Right lobe of liver (tissue), 6 donors: ENCODE data around the gene NASP. TPM values are rescaled to one million over a fixed set of nuclear protein-coding genes. Genes with fewer than 3 reads are reported as not detected.

Experiments used
- ATAC-seq, 4 donors: fragments of 200-7000 bp; cut with Tn5 transposase; one replicate each; pipeline ENCODE4 v1.9.1; 2020; ENCODE audit warnings: mild to moderate bottlenecking in 4 of 4, moderate library complexity in 4 of 4
- DNase-seq, 3 donors: peaks; one replicate each; pipeline ENCODE4 v3.0.0-alpha.2; 2020
- H3K27ac ChIP-seq, 3 donors: fragments of 200-600 bp; one replicate each; pipeline ENCODE4 v1.8.0; 2022
- H3K27me3 ChIP-seq, 2 donors: fragments of 200-600 bp; one replicate each; pipeline ENCODE4 v1.8.0; 2022
- H3K36me3 ChIP-seq, 4 donors: fragments of 200-600 bp; sonication (generic) in 1 of 4; one replicate each; pipeline versions ENCODE4 v1.5.1 to v1.8.0; 2017 to 2022; ENCODE audit warnings: control low read depth in 1 of 4
- H3K4me1 ChIP-seq, 4 donors: fragments of 200-600 bp; sonication (generic) in 1 of 4; one replicate each; pipeline versions ENCODE4 v1.5.1 to v1.8.0; 2017 to 2022; ENCODE audit warnings: control low read depth in 1 of 4
- H3K4me3 ChIP-seq, 3 donors: fragments of 200-600 bp; one replicate each; pipeline ENCODE4 v1.8.0; 2022
- H3K9me3 ChIP-seq, 4 donors: fragments of 200-600 bp; sonication (generic) in 1 of 4; one replicate each; pipeline versions ENCODE4 v1.5.1 to v1.8.0; 2017 to 2022; ENCODE audit warnings: control low read depth in 1 of 4
- POLR2A ChIP-seq: fragments of 450-650 bp; IDR thresholded peaks from one replicate; pipeline ENCODE4 v1.6.1; 2017; ENCODE audit warnings: antibody characterized with exemption, mild to moderate bottlenecking
- WGBS: methylation state at CpG from one replicate; pipeline ENCODE4 v1.1.6; 2018; ENCODE audit warnings: low coverage, low lambda C conversion rate; ENCODE audit not compliant: insufficient coverage; ENCODE audit errors: missing lambda C conversion rate; 5-methylcytosine and 5-hydroxymethylcytosine counted together
- intact Hi-C, 2 donors: fragments of 100-400 bp; cut with DNase I; formaldehyde crosslinking; loops; one replicate each; pipeline versions ENCODE4 v1.11.2 to v1.14.1; 2022
- small RNA-seq, 2 experiments: library from RNA; depleted of rRNA; stranded (forward); fragments of <200 nt; gene quantifications; one replicate each; pipeline ENCODE3, GENCODE V24; 2016
- total RNA-seq, 6 experiments: library from RNA; depleted of rRNA in 2 of 6; stranded (reverse); fragments of >200 nt in 2 of 6; fragmentation: NEBNext Ultra II Directional in 3 of 6; extraction: Animal tissue kit (Norgen Biotek cat#: 25700) in 3 of 6; gene quantifications; one replicate each; pipeline versions ENCODE4 v1.1.0 to v1.2.4, GENCODE V29; 2016 to 2023
- TF ChIP-seq, protein P1 (sequence below), 4 donors: fragments of 200-600 bp in 3 of 4; fragments of 450-650 bp in 1 of 4; IDR thresholded peaks; one replicate each; pipeline versions ENCODE4 v1.5.1 to v1.8.0; 2016 to 2022; ENCODE audit warnings: antibody characterized with exemption in 4 of 4, mild to moderate bottlenecking in 2 of 4
- donor health status: DM: no; HTN: yes; CAD: no.
- donor health status: DM: no; HTN: no; CAD: no.
- donor health status: DM: no; HTN: no; CAD: no.
- donor health status: DM: no; HTN: yes; CAD: no.
- donor health status: DM: no; HTN: yes; CAD: no.

NASP gene
- total RNA-seq, 6 experiments from 2014 or later, result 21.8 to 31.9 (median 26.1) TPM

DNA sequence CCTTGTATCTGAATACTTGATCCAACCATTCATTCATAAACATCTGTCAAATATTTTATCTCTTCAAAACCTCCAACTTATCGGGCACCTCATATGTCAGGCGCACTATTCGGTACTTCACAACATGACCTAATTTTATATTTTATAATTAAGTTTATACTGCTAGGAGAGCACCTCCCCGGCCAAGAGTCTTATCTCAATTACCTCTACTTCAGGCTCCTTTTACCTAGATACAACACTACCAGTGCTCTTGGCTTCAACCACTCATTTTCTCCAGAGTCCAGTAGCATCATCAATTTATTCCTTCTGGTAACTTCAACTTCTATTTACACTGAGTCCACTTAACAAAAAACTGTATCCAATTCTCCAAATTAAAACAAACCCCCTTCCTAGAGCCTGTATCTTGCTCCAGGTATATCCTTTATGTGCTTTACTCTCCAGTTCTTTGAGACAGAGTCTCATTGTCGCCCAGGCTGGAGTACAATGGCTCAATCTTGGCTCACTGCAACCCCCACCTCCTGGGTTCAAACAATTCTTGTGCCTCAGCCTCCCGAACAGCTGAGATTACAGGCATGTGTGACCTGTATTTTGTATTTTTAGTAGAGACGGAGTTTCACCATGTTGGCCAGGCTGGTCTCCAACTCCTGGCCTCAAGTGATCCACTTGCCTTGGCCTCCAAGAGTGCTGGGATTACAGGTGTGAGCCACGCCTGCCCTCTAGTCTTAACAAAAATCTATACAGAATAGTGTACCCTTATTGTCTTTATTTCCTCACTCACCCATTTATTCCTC, 83.7 kb downstream of the NASP start:
- Histone ChIP-seq H3K27me3 (no peaks in the 10 kb centered on the region), H3K9me3 (no peaks in the 10 kb centered on the region), H3K36me3 (no peaks in the 10 kb centered on the region), H3K4me1 (peaks cover 0 to 40% (median 10%) of the 10 kb centered on the region in 4 donors), H3K27ac (no peak overlapping the region), H3K4me3 (no peak overlapping the region)
- WGBS, result 87% methylated on average over 8 of the region's 8 CpGs
- no peak for TF ChIP-seq POLR2A
- TF ChIP-seq, protein P1, sequence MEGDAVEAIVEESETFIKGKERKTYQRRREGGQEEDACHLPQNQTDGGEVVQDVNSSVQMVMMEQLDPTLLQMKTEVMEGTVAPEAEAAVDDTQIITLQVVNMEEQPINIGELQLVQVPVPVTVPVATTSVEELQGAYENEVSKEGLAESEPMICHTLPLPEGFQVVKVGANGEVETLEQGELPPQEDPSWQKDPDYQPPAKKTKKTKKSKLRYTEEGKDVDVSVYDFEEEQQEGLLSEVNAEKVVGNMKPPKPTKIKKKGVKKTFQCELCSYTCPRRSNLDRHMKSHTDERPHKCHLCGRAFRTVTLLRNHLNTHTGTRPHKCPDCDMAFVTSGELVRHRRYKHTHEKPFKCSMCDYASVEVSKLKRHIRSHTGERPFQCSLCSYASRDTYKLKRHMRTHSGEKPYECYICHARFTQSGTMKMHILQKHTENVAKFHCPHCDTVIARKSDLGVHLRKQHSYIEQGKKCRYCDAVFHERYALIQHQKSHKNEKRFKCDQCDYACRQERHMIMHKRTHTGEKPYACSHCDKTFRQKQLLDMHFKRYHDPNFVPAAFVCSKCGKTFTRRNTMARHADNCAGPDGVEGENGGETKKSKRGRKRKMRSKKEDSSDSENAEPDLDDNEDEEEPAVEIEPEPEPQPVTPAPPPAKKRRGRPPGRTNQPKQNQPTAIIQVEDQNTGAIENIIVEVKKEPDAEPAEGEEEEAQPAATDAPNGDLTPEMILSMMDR (IDR thresholded peaks at IDR 0.05), result no peak
- ATAC-seq (no peak), DNase-seq (no peak)
- intact Hi-C loops, result no loop called here

Small RNA genes lying within 50 kb of the gene (small RNA-seq; reads per million reads assigned to genes)
- 0 reads per million in 2 experiments for gene AL355480.1
- gene AL355480.2, result 0 reads per million in 2 experiments
- gene AL355480.3, result 0 reads per million in 2 experiments
- 0 reads per million in 2 experiments for gene AL355480.4

Other genes starting within 250 kb of the NASP start
- gene TOE1, start 243.9 kb upstream of the NASP start, total RNA-seq, result 1 to 10 TPM; 3.2 to 7.7 (median 4.4) TPM
- 10 to 100 TPM in 2 of 6 experiments, 1 to 10 TPM in 4; 7.2 to 11.9 (median 8.4) TPM for gene MUTYH, start 243.6 kb upstream of the NASP start, total RNA-seq
- 1 to 10 TPM; 2.7 to 5.5 (median 4.3) TPM for gene TESK2, start 92.9 kb upstream of the NASP start, total RNA-seq
- 1 to 10 TPM in 2 of 6 experiments, under 1 TPM in 4; 0.31 to 1.3 (median 0.67) TPM for gene CCDC163, start 84.0 kb upstream of the NASP start, total RNA-seq
- gene MMACHC, start 83.7 kb upstream of the NASP start, total RNA-seq, result 10 to 100 TPM in 5 of 6 experiments, 1 to 10 TPM in 1; 7.7 to 38.5 (median 17.3) TPM
- 100 to 1,000 TPM; 315 to 672 (median 358) TPM for gene PRDX1, start 62.2 kb upstream of the NASP start, total RNA-seq
- 100 to 1,000 TPM; 115 to 308 (median 220) TPM for gene AKR1A1, start 33.2 kb upstream of the NASP start, total RNA-seq
- gene CCDC17, start 40.0 kb downstream of the NASP start, total RNA-seq, result 1 to 10 TPM in 5 of 6 experiments, under 1 TPM in 1; 0.81 to 3.1 (median 1.9) TPM
- gene GPBP1L1, start 102.5 kb downstream of the NASP start, total RNA-seq, result 10 to 100 TPM; 51.2 to 80.0 (median 67.3) TPM
- gene TMEM69, start 104.1 kb downstream of the NASP start, total RNA-seq, result 10 to 100 TPM in 3 of 6 experiments, 1 to 10 TPM in 3; 7.5 to 17.5 (median 10.0) TPM
- gene IPP, start 166.6 kb downstream of the NASP start, total RNA-seq, result 10 to 100 TPM in 2 of 6 experiments, 1 to 10 TPM in 4; 5.5 to 12.9 (median 8.3) TPM
- gene MAST2, start 219.6 kb downstream of the NASP start, total RNA-seq, result 10 to 100 TPM in 5 of 6 experiments, 1 to 10 TPM in 1; 9.9 to 14.9 (median 12.3) TPM